ENCODE measurements around the gene NDST1.

Gene NDST1

DNA sequence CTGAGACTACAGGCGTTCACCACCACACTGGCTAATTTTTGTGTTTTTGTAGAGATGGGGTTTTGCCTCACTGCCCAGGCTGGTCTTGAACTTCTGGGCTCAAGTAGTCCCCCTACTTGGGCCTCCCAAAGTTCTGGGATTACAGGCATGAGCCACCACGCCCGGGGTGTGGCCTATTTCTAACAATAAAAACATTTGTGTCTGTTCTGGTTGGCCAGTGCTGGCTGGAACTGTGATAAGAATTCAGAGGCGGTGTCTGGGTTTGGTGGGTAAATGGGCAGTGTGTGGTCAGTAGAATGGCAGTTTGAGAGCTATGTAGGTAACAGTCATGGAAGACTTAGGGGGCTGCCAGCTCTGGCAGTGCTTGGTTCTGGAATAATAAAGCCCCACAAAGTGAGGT, 85.7 kb downstream of the NDST1 start:
- no peaks in the 10 kb centered on the region for H3K27me3 ChIP-seq (ENCODE audit: low read length)
- no peaks in the 10 kb centered on the region for H3F3A ChIP-seq (ENCODE audit: insufficient read depth)
- no peak overlapping the region for H3K9ac ChIP-seq (ENCODE audit: low read length)
- no peak overlapping the region for H2AFZ ChIP-seq (ENCODE audit: low read depth, low read length, severe bottlenecking)
- no peaks in the 10 kb centered on the region for H3K79me2 ChIP-seq (ENCODE audit: insufficient read depth, low read length)
- no peaks in the 10 kb centered on the region for H3K36me3 ChIP-seq (ENCODE audit: low read length)
- no peak overlapping the region for H3K4me2 ChIP-seq (ENCODE audit: low read depth, low read length, poor library complexity, severe bottlenecking)
- no peak overlapping the region for H3K4me3 ChIP-seq (ENCODE audit: insufficient read depth, low read length, poor library complexity, severe bottlenecking)
- no peaks in the 10 kb centered on the region for H4K20me1 ChIP-seq (ENCODE audit: low read depth, low read length)
- TF ChIP-seq EZH2phosphoT487 (conservative IDR thresholded peaks at IDR 0.05; ENCODE audit: low read length): no peak
- TF ChIP-seq, protein P1, sequence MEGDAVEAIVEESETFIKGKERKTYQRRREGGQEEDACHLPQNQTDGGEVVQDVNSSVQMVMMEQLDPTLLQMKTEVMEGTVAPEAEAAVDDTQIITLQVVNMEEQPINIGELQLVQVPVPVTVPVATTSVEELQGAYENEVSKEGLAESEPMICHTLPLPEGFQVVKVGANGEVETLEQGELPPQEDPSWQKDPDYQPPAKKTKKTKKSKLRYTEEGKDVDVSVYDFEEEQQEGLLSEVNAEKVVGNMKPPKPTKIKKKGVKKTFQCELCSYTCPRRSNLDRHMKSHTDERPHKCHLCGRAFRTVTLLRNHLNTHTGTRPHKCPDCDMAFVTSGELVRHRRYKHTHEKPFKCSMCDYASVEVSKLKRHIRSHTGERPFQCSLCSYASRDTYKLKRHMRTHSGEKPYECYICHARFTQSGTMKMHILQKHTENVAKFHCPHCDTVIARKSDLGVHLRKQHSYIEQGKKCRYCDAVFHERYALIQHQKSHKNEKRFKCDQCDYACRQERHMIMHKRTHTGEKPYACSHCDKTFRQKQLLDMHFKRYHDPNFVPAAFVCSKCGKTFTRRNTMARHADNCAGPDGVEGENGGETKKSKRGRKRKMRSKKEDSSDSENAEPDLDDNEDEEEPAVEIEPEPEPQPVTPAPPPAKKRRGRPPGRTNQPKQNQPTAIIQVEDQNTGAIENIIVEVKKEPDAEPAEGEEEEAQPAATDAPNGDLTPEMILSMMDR (IDR thresholded peaks at IDR 0.05; ENCODE audit: insufficient read depth, low read length, poor library complexity, severe bottlenecking): no peak
- no peaks in the 10 kb centered on the region for H3K9me2 ChIP-seq (replicated peaks; ENCODE audit: insufficient read depth, low read length)
- H3K27ac ChIP-seq (ENCODE audit: low read depth, low read length): no peak overlapping the region
- H3K9me3 ChIP-seq (ENCODE audit: insufficient read depth, low read length): no peaks in the 10 kb centered on the region

DNA sequence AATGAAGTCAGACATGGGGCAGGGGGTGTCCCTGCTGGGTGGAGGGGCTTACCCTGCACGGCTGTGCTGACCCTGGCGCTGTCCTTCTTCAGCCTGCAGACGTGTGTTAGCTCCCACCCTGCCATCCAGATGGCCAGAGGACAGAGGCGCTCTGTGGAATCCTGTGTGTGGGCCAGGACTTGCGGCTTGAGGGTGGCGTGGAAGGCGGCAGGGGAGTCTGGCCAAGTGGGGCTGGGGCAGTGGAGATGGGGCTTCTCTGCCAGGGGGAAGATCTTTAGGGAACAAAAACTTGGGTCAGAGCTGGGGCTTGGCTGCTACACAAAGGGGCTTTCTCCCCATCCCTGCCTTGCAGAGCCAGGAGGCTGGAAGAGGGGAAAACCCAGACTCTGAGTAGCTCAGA, 86.1 kb downstream of the NDST1 start:
- Histone ChIP-seq H3K4me2 (ENCODE audit: low read depth, low read length, poor library complexity, severe bottlenecking) (no peak overlapping the region), H3K4me3 (ENCODE audit: insufficient read depth, low read length, poor library complexity, severe bottlenecking) (no peak overlapping the region), H3K27me3 (ENCODE audit: low read length) (no peaks in the 10 kb centered on the region), H3F3A (ENCODE audit: insufficient read depth) (no peaks in the 10 kb centered on the region), H3K36me3 (ENCODE audit: low read length) (no peaks in the 10 kb centered on the region), H3K9me3 (ENCODE audit: insufficient read depth, low read length) (no peaks in the 10 kb centered on the region), H3K9me2 (replicated peaks; ENCODE audit: insufficient read depth, low read length) (no peaks in the 10 kb centered on the region), H2AFZ (ENCODE audit: low read depth, low read length, severe bottlenecking) (no peak overlapping the region), H3K27ac (ENCODE audit: low read depth, low read length) (no peak overlapping the region), H4K20me1 (ENCODE audit: low read depth, low read length) (no peaks in the 10 kb centered on the region), H3K79me2 (ENCODE audit: insufficient read depth, low read length) (no peaks in the 10 kb centered on the region), H3K9ac (ENCODE audit: low read length) (no peak overlapping the region)
- TF ChIP-seq, protein P1 (IDR thresholded peaks at IDR 0.05; ENCODE audit: insufficient read depth, low read length, poor library complexity, severe bottlenecking): no peak
- no peak for TF ChIP-seq EZH2phosphoT487 (conservative IDR thresholded peaks at IDR 0.05; ENCODE audit: low read length)

DNA sequence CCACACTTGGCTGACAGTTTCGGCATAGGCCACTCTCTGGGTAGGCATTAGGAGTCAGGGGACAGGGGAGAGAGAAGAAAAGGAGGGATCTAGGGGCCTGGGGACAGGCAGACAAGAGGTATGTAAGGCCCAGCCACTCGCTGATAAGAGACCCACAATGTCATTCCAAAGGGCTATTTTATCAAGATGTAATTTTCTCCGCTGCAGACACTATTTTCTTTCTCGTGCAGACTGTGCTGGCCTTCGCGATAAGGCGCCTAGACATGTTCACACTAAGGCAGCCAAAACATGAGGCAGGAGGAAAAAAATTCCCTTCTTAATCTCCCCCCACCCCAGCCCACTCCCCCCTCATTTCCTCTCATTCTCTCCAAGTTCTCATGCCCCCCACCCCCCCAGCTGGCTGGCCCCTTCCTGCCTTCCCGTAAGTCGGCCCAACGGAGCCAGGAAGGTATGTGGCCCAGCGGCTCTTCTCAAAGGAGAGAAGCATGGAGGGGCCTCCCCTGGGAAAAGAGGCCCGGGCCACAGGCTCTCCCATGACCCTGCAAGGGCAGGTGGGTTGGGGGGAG, 87.6 kb downstream of the NDST1 start:
- TF ChIP-seq, protein P1 (IDR thresholded peaks at IDR 0.05; ENCODE audit: insufficient read depth, low read length, poor library complexity, severe bottlenecking): no peak
- no peak for TF ChIP-seq EZH2phosphoT487 (conservative IDR thresholded peaks at IDR 0.05; ENCODE audit: low read length)
- Histone ChIP-seq H3K36me3 (ENCODE audit: low read length) (no peaks in the 10 kb centered on the region), H4K20me1 (ENCODE audit: low read depth, low read length) (no peaks in the 10 kb centered on the region), H3K79me2 (ENCODE audit: insufficient read depth, low read length) (no peaks in the 10 kb centered on the region), H3K27me3 (ENCODE audit: low read length) (no peaks in the 10 kb centered on the region), H2AFZ (ENCODE audit: low read depth, low read length, severe bottlenecking) (no peak overlapping the region), H3F3A (ENCODE audit: insufficient read depth) (no peaks in the 10 kb centered on the region), H3K9ac (ENCODE audit: low read length) (no peak overlapping the region), H3K4me2 (ENCODE audit: low read depth, low read length, poor library complexity, severe bottlenecking) (no peak overlapping the region), H3K9me3 (ENCODE audit: insufficient read depth, low read length) (no peaks in the 10 kb centered on the region), H3K4me3 (ENCODE audit: insufficient read depth, low read length, poor library complexity, severe bottlenecking) (no peak overlapping the region), H3K9me2 (replicated peaks; ENCODE audit: insufficient read depth, low read length) (no peaks in the 10 kb centered on the region), H3K27ac (ENCODE audit: low read depth, low read length) (no peak overlapping the region)
